Testis (tissue), 2 donors: Measurements from ENCODE around the gene CST2.

Experiments
- POLR2A ChIP-seq: fragments of 450-650 bp; IDR thresholded peaks from one replicate; pipeline ENCODE4 v1.6.1; 2017; ENCODE audit warnings: antibody characterized with exemption, mild to moderate bottlenecking, moderate library complexity
- TF ChIP-seq, protein P1 (sequence below), 3 experiments: fragments of 450-650 bp in 2 of 3; fragments of 200-600 bp in 1 of 3; sonication (generic) in 1 of 3; IDR thresholded peaks; one replicate each; pipeline ENCODE4 v1.5.1; 2016 to 2019; ENCODE audit warnings: antibody characterized with exemption in 3 of 3, mild to moderate bottlenecking in 2 of 3, moderate library complexity in 1 of 3

DNA sequence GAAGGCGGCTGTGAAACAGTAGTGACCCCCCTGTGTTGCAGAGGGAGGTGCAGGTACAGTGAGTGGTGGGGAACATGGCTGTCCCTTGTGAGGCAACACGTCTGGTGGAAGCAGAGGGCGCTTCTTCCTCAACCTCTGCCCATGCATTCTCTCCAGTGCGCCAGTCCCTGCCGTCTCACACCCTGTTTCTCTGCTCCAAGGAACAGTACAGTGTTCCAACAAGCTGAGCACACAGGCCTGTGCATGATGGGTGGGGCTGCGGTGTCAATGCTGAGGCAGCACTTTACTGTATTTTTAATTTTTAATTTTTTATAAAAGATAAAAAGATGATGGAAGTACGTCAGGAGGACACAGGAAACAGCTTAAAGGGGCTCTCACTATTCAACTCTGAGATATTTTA is 32.5 kb downstream of the CST2 start:
- TF ChIP-seq, protein P1, sequence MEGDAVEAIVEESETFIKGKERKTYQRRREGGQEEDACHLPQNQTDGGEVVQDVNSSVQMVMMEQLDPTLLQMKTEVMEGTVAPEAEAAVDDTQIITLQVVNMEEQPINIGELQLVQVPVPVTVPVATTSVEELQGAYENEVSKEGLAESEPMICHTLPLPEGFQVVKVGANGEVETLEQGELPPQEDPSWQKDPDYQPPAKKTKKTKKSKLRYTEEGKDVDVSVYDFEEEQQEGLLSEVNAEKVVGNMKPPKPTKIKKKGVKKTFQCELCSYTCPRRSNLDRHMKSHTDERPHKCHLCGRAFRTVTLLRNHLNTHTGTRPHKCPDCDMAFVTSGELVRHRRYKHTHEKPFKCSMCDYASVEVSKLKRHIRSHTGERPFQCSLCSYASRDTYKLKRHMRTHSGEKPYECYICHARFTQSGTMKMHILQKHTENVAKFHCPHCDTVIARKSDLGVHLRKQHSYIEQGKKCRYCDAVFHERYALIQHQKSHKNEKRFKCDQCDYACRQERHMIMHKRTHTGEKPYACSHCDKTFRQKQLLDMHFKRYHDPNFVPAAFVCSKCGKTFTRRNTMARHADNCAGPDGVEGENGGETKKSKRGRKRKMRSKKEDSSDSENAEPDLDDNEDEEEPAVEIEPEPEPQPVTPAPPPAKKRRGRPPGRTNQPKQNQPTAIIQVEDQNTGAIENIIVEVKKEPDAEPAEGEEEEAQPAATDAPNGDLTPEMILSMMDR (IDR thresholded peaks at IDR 0.05): no peak
- no peak for TF ChIP-seq POLR2A
